Measurements from ENCODE around the gene STX5. TPM values are rescaled to one million over a fixed set of nuclear protein-coding genes. Genes with fewer than 3 reads are reported as not detected.
A peak's percentile ranks its signal among the peaks of the same experiment; 100 is the strongest.

STX5 gene
- polyA plus RNA-seq, 3 donors, result 36.4 to 39.6 (median 38.5) TPM

GRCh38 chr11:62854825-62855570 lies 23.1 kb upstream of the STX5 start:
- no peak for TF ChIP-seq CTCF (IDR thresholded peaks at IDR 0.05)
- Mint-ChIP-seq H3K36me3 (peaks cover 28 to 29% of the 10 kb centered on the region in 2 donors), H3K4me3 (peak overlapping the region; percentile 91 to 98), H3K4me1 (peaks cover 48% of the 10 kb centered on the region), H3K9me3 (no peaks in the 10 kb centered on the region), H3K27me3 (ENCODE audit: low read depth in 3 of 3) (no peaks in the 10 kb centered on the region), H3K27ac (peak overlapping the region; percentile 88 to 94 (median 90))
- WGBS (ENCODE audit: insufficient coverage), result 0% methylated on average over 8 of the region's 15 CpGs
- Histone ChIP-seq H3K4me3 (replicated peaks in 1 of 3; ENCODE audit: low read depth in 2 of 3, low read length in 3 of 3) (peak overlapping the region; percentile 77 to 96 (median 94)), H3K4me2 (replicated peaks; ENCODE audit: extremely low read depth, low read length, poor library complexity, severe bottlenecking) (peak overlapping the region; percentile 89), H3K27me3 (ENCODE audit: control insufficient read depth in 2 of 2, insufficient read depth in 2 of 2, low read length in 2 of 2) (no peaks in the 10 kb centered on the region), H3K9ac (ENCODE audit: insufficient read depth, low read length, poor library complexity, severe bottlenecking) (peak overlapping the region; percentile 75), H3K27ac (ENCODE audit: low read depth in 1 of 2, low read length in 2 of 2) (peak overlapping the region; percentile 11 to 81), H4K20me1 (ENCODE audit: insufficient read depth, low read length) (peaks cover 33% of the 10 kb centered on the region), H3K4me1 (ENCODE audit: control insufficient read depth in 1 of 2, insufficient read depth in 2 of 2, low read length in 2 of 2) (peaks cover 34 to 45% of the 10 kb centered on the region in 2 donors), H2AFZ (ENCODE audit: insufficient read depth, low read depth, low read length, poor library complexity, severe bottlenecking) (peak overlapping the region; percentile 62), H3K9me3 (replicated peaks in 1 of 2; ENCODE audit: control insufficient read depth in 1 of 2, insufficient read depth in 1 of 2, low read length in 2 of 2) (no peaks in the 10 kb centered on the region), H3K36me3 (replicated peaks in 1 of 2; ENCODE audit: control insufficient read depth in 1 of 2, insufficient read depth in 2 of 2, low read length in 2 of 2) (peaks cover 25 to 33% of the 10 kb centered on the region in 2 donors), H3K79me2 (ENCODE audit: insufficient read depth, low read length) (peaks cover 56% of the 10 kb centered on the region)
- intact Hi-C loops (cut with micrococcal nuclease), result loop anchor here (1.0 to 10.0 kb wide), 4 partner anchors 13 to 240 kb away; partner anchors contain the start of genes EML3 (in 1 of the 2), ROM1 (in 1 of the 2) and TMEM179B (in 1 of the 2)
- DNase-seq, result no peak

GRCh38 chr11:62854013-62854824 lies 22.4 kb upstream of the STX5 start:
- no peak for DNase-seq
- H4K20me1 ChIP-seq (ENCODE audit: insufficient read depth, low read length), result peaks cover 33% of the 10 kb centered on the region
- peak overlapping the region in 1 of 2 donors; percentile 81 for H3K27ac ChIP-seq (ENCODE audit: low read depth in 1 of 2, low read length in 2 of 2)
- no peaks in the 10 kb centered on the region for H3K27me3 ChIP-seq (ENCODE audit: control insufficient read depth in 2 of 2, insufficient read depth in 2 of 2, low read length in 2 of 2)
- H3K4me2 ChIP-seq (replicated peaks; ENCODE audit: extremely low read depth, low read length, poor library complexity, severe bottlenecking), result peak overlapping the region; percentile 89
- no peak for TF ChIP-seq CTCF (IDR thresholded peaks at IDR 0.05)
- H3K4me3 Mint-ChIP-seq, result peak overlapping the region; percentile 91 to 98
- H2AFZ ChIP-seq (ENCODE audit: insufficient read depth, low read depth, low read length, poor library complexity, severe bottlenecking), result no peak overlapping the region
- peaks cover 25 to 33% of the 10 kb centered on the region in 2 donors for H3K36me3 ChIP-seq (replicated peaks in 1 of 2; ENCODE audit: control insufficient read depth in 1 of 2, insufficient read depth in 2 of 2, low read length in 2 of 2)
- 60% methylated on average over 1 of the region's 8 CpGs for WGBS (ENCODE audit: insufficient coverage)
- H3K79me2 ChIP-seq (ENCODE audit: insufficient read depth, low read length), result peaks cover 56% of the 10 kb centered on the region
- H3K4me3 ChIP-seq (replicated peaks in 1 of 3; ENCODE audit: low read depth in 2 of 3, low read length in 3 of 3), result peak overlapping the region; percentile 77 to 96 (median 94)
- H3K4me1 ChIP-seq (ENCODE audit: control insufficient read depth in 1 of 2, insufficient read depth in 2 of 2, low read length in 2 of 2), result peaks cover 34 to 45% of the 10 kb centered on the region in 2 donors
- H3K27me3 Mint-ChIP-seq (ENCODE audit: low read depth in 3 of 3), result no peaks in the 10 kb centered on the region
- H3K27ac Mint-ChIP-seq, result peak overlapping the region in 6 of 7 donors; percentile 10 to 90 (median 47)
- H3K9me3 ChIP-seq (replicated peaks in 1 of 2; ENCODE audit: control insufficient read depth in 1 of 2, insufficient read depth in 1 of 2, low read length in 2 of 2), result no peaks in the 10 kb centered on the region
- no peaks in the 10 kb centered on the region for H3K9me3 Mint-ChIP-seq
- H3K36me3 Mint-ChIP-seq, result peaks cover 28 to 29% of the 10 kb centered on the region in 2 donors
- intact Hi-C loops (cut with micrococcal nuclease), result loop anchor here (2.0 to 10.0 kb wide), 2 partner anchors 13 to 239 kb away; partner anchors contain the start of genes EML3 (in 1 of the 2) and ROM1 (in 1 of the 2)
- peaks cover 48% of the 10 kb centered on the region for H3K4me1 Mint-ChIP-seq
- H3K9ac ChIP-seq (ENCODE audit: insufficient read depth, low read length, poor library complexity, severe bottlenecking), result peak overlapping the region; percentile 75

Data from CD14-positive monocyte (primary cell).